OCI-LY1 (cell line): ENCODE data around the gene GRID2.

Experiments
- CTCF ChIP-seq: fragments of 200-600 bp; sonication (generic), shearing (Covaris generic); IDR thresholded peaks from 2 replicates; pipeline ENCODE4 v1.5.1; 2017; ENCODE audit warnings: mild to moderate bottlenecking, antibody characterized with exemption, low read length, moderate library complexity, mixed read lengths
- EZH2 ChIP-seq: fragments of 200-600 bp; sonication (generic), shearing (Covaris generic); IDR thresholded peaks from 2 replicates; pipeline ENCODE4 v1.8.0; 2017; ENCODE audit warnings: borderline replicate concordance, mixed run types, mild to moderate bottlenecking, antibody characterized with exemption, low read length, moderate library complexity, mixed read lengths

- TF ChIP-seq CTCF (no peak), EZH2 (no peak)
Measured at GRCh38 chr4:92399032-92399431, 95.3 kb downstream of the GRID2 start.
